SK-N-SH treated with all-trans-retinoic acid at 6 μM for 48 hours (cell line): ENCODE results near the gene ROBO1.

Source experiments
- BACH2 ChIP-seq: fragments of 250-450 bp; sonication (Bioruptor Pico); IDR thresholded peaks from 2 replicates; pipeline ENCODE4 v1.9.0; 2021; ENCODE audit warnings: mild to moderate bottlenecking, borderline replicate concordance
- RARB ChIP-seq: fragments of 250-450 bp; sonication (Bioruptor Pico); IDR thresholded peaks from 2 replicates; pipeline ENCODE4 v1.8.0; 2021; ENCODE audit warnings: mild to moderate bottlenecking, moderate library complexity
- TCF4 ChIP-seq: fragments of 250-450 bp; sonication (Bioruptor Pico); IDR thresholded peaks from 2 replicates; pipeline ENCODE4 v1.8.0; 2021; ENCODE audit warnings: mild to moderate bottlenecking, moderate library complexity, borderline replicate concordance
- TOX ChIP-seq: fragments of 250-450 bp; sonication (Bioruptor Pico); IDR thresholded peaks from 2 replicates; pipeline ENCODE4 v1.8.0; 2021; ENCODE audit warnings: mild to moderate bottlenecking, moderate library complexity, borderline replicate concordance
- ZC3H10 ChIP-seq: fragments of 250-450 bp; sonication (Bioruptor Pico); IDR thresholded peaks from 2 replicates; pipeline ENCODE4 v1.5.1; 2021; ENCODE audit warnings: mild to moderate bottlenecking, moderate library complexity
- ZNF565 ChIP-seq: fragments of 450-650 bp; formaldehyde crosslinking; conservative IDR thresholded peaks from 2 replicates; pipeline ENCODE4 v1.5.0; 2020; ENCODE audit warnings: low read depth, mild to moderate bottlenecking, moderate library complexity
- TF ChIP-seq, protein P1 (sequence below): fragments of 250-450 bp; sonication (Bioruptor Pico); IDR thresholded peaks from 2 replicates; pipeline ENCODE4 v1.8.0; 2020; ENCODE audit warnings: mild to moderate bottlenecking, moderate library complexity, borderline replicate concordance
- TF ChIP-seq, protein P2 (sequence below): fragments of 250-450 bp; sonication (Bioruptor Pico); IDR thresholded peaks from 2 replicates; pipeline ENCODE4 v1.5.1; 2021; ENCODE audit warnings: mild to moderate bottlenecking, moderate library complexity

DNA sequence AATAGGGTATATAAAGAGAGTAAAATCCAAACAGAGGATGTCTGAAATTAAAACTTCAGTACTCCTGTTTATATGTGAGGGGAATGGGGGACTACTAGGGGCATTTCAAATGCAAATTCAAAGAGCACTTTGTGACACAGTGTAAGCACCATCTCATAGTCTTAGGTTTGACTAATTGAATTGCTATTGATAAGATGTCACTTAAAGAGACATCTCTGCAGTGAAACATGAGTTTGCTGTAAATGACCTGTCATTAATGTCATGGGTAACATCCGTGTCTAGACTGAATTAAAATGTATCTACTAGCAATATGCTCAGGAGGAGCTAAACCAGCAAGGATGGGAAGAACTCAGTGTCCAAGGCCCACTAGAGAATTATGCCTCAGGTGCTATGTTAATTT is 41.0 kb downstream of the ROBO1 start:
- no peak for TF ChIP-seq TCF4
- no peak for TF ChIP-seq TOX (CRISPR knock-in tag)
- TF ChIP-seq ZC3H10 = no peak
- TF ChIP-seq ZNF565 (CRISPR knock-in tag) = no peak
- TF ChIP-seq, protein P1, sequence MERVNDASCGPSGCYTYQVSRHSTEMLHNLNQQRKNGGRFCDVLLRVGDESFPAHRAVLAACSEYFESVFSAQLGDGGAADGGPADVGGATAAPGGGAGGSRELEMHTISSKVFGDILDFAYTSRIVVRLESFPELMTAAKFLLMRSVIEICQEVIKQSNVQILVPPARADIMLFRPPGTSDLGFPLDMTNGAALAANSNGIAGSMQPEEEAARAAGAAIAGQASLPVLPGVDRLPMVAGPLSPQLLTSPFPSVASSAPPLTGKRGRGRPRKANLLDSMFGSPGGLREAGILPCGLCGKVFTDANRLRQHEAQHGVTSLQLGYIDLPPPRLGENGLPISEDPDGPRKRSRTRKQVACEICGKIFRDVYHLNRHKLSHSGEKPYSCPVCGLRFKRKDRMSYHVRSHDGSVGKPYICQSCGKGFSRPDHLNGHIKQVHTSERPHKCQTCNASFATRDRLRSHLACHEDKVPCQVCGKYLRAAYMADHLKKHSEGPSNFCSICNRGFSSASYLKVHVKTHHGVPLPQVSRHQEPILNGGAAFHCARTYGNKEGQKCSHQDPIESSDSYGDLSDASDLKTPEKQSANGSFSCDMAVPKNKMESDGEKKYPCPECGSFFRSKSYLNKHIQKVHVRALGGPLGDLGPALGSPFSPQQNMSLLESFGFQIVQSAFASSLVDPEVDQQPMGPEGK = no peak
- TF ChIP-seq RARB (CRISPR knock-in tag) = no peak
- TF ChIP-seq, protein P2, sequence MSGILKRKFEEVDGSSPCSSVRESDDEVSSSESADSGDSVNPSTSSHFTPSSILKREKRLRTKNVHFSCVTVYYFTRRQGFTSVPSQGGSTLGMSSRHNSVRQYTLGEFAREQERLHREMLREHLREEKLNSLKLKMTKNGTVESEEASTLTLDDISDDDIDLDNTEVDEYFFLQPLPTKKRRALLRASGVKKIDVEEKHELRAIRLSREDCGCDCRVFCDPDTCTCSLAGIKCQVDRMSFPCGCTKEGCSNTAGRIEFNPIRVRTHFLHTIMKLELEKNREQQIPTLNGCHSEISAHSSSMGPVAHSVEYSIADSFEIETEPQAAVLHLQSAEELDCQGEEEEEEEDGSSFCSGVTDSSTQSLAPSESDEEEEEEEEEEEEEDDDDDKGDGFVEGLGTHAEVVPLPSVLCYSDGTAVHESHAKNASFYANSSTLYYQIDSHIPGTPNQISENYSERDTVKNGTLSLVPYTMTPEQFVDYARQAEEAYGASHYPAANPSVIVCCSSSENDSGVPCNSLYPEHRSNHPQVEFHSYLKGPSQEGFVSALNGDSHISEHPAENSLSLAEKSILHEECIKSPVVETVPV (CRISPR knock-in tag) = no peak
- TF ChIP-seq BACH2 (CRISPR knock-in tag) = no peak
